ENCODE data around the gene SIK3. TPM values are rescaled to one million over a fixed set of nuclear protein-coding genes. Genes with fewer than 3 reads are reported as not detected.
A peak's percentile ranks its signal among the peaks of the same experiment; 100 is the strongest.

The SIK3 gene
- total RNA-seq, 1 donor from 2014 or later, result 88.4 TPM

GRCh38 chr11:116903090-116903489 is 195.1 kb downstream of the SIK3 start:
- no peak for TF ChIP-seq CTCF (IDR thresholded peaks at IDR 0.05)
- CTCF ChIA-PET, result interaction anchor here (0.9 kb wide), 1 partner anchor 15 kb away, joined by 4 read pairs; no protein-coding TSS in a partner anchor
- Mint-ChIP-seq H3K36me3 (ENCODE audit: low read depth) (peaks cover 35% of the 10 kb centered on the region), H3K9me3 (no peaks in the 10 kb centered on the region), H3K27me3 (no peaks in the 10 kb centered on the region), H3K27ac (no peak overlapping the region), H3K4me1 (peaks cover 10% of the 10 kb centered on the region), H3K4me3 (no peak overlapping the region)
- DNase-seq (no peak), ATAC-seq (ENCODE audit: low read depth) (no peak)
- POLR2A ChIA-PET, result no interaction called here
- intact Hi-C loops (cut with micrococcal nuclease), result loop anchor here (2.0 kb wide), 1 partner anchor 14 kb away; no protein-coding TSS in a partner anchor

GRCh38 chr11:116901964-116902688 is 196.1 kb downstream of the SIK3 start:
- Mint-ChIP-seq H3K36me3 (ENCODE audit: low read depth) (peaks cover 37% of the 10 kb centered on the region), H3K9me3 (no peaks in the 10 kb centered on the region), H3K4me3 (no peak overlapping the region), H3K4me1 (peaks cover 10% of the 10 kb centered on the region), H3K27ac (no peak overlapping the region), H3K27me3 (no peaks in the 10 kb centered on the region)
- intact Hi-C loops (cut with micrococcal nuclease), result loop anchor here (2.0 kb wide), 1 partner anchor 15 kb away; no protein-coding TSS in a partner anchor
- POLR2A ChIA-PET, result no interaction called here
- DNase-seq (no peak), ATAC-seq (ENCODE audit: low read depth) (no peak)
- TF ChIP-seq CTCF (IDR thresholded peaks at IDR 0.05), result no peak
- CTCF ChIA-PET, result interaction anchor here (1.3 kb wide), 1 partner anchor 203 kb away, joined by 4 read pairs; no protein-coding TSS in a partner anchor

DNA sequence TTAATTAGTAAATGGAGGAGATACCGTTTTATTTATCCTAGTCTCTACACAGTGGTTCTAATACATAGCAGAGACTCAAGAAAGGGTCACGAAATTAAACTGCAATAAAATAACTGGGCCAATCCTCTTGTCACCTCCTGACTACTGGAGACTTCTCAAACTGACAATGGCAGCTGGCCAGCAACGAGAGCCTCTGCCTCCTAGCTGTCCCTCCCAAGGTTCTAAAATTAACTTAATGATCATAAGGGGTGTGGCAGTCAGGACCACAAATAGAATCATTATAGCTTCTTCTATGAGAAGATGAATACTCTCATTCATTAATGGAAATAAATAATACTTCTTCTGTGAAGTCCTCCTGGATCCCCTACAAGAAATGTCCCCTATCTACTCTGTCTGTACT is 197.0 kb downstream of the SIK3 start:
- peaks cover 42% of the 10 kb centered on the region for H3K36me3 Mint-ChIP-seq (ENCODE audit: low read depth)
- CTCF ChIA-PET, result interaction anchor here (1.3 kb wide), 1 partner anchor 204 kb away, joined by 4 read pairs; no protein-coding TSS in a partner anchor
- no peak for DNase-seq

GRCh38 chr11:116896211-116896610 is 202.0 kb downstream of the SIK3 start:
- DNase-seq (no peak), ATAC-seq (ENCODE audit: low read depth) (no peak)
- Mint-ChIP-seq H3K9me3 (no peaks in the 10 kb centered on the region), H3K36me3 (ENCODE audit: low read depth) (peaks cover 73% of the 10 kb centered on the region), H3K27me3 (no peaks in the 10 kb centered on the region), H3K4me1 (peaks cover 14% of the 10 kb centered on the region), H3K4me3 (no peak overlapping the region), H3K27ac (no peak overlapping the region)
- TF ChIP-seq CTCF (IDR thresholded peaks at IDR 0.05), result no peak
- intact Hi-C loops (cut with micrococcal nuclease), result no loop called here
- POLR2A ChIA-PET, result no interaction called here
- CTCF ChIA-PET, result interaction anchor here (2.1 kb wide), 1 partner anchor 203 kb away, joined by 8 read pairs; no protein-coding TSS in a partner anchor

More for the DNA sequence above, 197.0 kb downstream of the SIK3 start:
- no peak for TF ChIP-seq CTCF (IDR thresholded peaks at IDR 0.05)
- Mint-ChIP-seq H3K27me3 (no peaks in the 10 kb centered on the region), H3K9me3 (no peaks in the 10 kb centered on the region), H3K4me3 (no peak overlapping the region), H3K27ac (no peak overlapping the region), H3K4me1 (peaks cover 6% of the 10 kb centered on the region)
- intact Hi-C loops (cut with micrococcal nuclease), result no loop called here
- ATAC-seq (ENCODE audit: low read depth), result no peak
- POLR2A ChIA-PET, result no interaction called here

- CTCF ChIA-PET, result interaction anchor here (1.6 to 2.3 kb wide), 2 partner anchors 16 to 210 kb away, joined by 5 to 6 read pairs; no protein-coding TSS in a partner anchor
- intact Hi-C loops (cut with micrococcal nuclease), result loop anchor here (1.0 kb wide), 2 partner anchors 203 to 211 kb away; partner anchors contain the start of gene SIK3
- peak; percentile 67 for ATAC-seq (ENCODE audit: low read depth)
- Mint-ChIP-seq H3K27ac (peak overlapping the region; percentile 42), H3K36me3 (ENCODE audit: low read depth) (peaks cover 70% of the 10 kb centered on the region), H3K9me3 (no peaks in the 10 kb centered on the region), H3K4me1 (peaks cover 12% of the 10 kb centered on the region), H3K4me3 (no peak overlapping the region), H3K27me3 (no peaks in the 10 kb centered on the region)
- POLR2A ChIA-PET, result no interaction called here
- no peak for TF ChIP-seq CTCF (IDR thresholded peaks at IDR 0.05)
- peak; percentile 24 for DNase-seq
Observed at GRCh38 chr11:116895048-116895757, 203.0 kb downstream of the SIK3 start.
